SK-N-MC (cell line): Measurements from ENCODE around the gene PCSK6.

Experiments
- EZH2 ChIP-seq: fragments of 200-600 bp; sonication (generic); IDR thresholded peaks from one replicate; pipeline ENCODE4 v1.6.1; 2017; ENCODE audit warnings: antibody characterized with exemption
- FOXP2 ChIP-seq: optimal IDR thresholded peaks from 2 replicates; pipeline ENCODE3; 2011; ENCODE audit warnings: mild to moderate bottlenecking, moderate library complexity; ENCODE audit not compliant: insufficient read depth; ENCODE audit errors: extremely low read length, control extremely low read depth
- POLR2AphosphoS5 ChIP-seq: IDR thresholded peaks from 2 replicates; pipeline ENCODE4 v1.6.1; 2012; ENCODE audit warnings: mild to moderate bottlenecking, low read depth, low read length, borderline replicate concordance

- TF ChIP-seq EZH2 = no peak
- no peak for TF ChIP-seq POLR2AphosphoS5
- TF ChIP-seq FOXP2 = no peak
Observed at GRCh38 chr15:101526021-101526420, 36.5 kb upstream of the PCSK6 start.
